Central memory CD8-positive, alpha-beta T cell (primary cell): Measurements from ENCODE around the gene DLK1.

Source experiments
- ATAC-seq: fragments of 150-1000 bp; cut with Tn5 transposase; replicated peaks from 2 replicates; pipeline ENCODE4 v1.10.0; 2022; ENCODE audit warnings: mild to moderate bottlenecking, moderate FRiP score, moderate number of reproducible peaks; ENCODE audit not compliant: poor library complexity, severe bottlenecking; ENCODE audit errors: extremely low read depth
- DNase-seq, 2 donors: peaks; one replicate each; pipeline ENCODE4 v3.0.0; 2021; ENCODE audit warnings: low spot score in 2 of 2
- H3K27ac Mint-ChIP-seq: one replicate; pipeline ENCODE4 v1.8.0; 2022; ENCODE audit warnings: low read depth, mild to moderate bottlenecking, moderate library complexity, mixed read lengths
- H3K27me3 Mint-ChIP-seq: one replicate; pipeline ENCODE4 v1.8.0; 2022; ENCODE audit warnings: mixed read lengths
- H3K36me3 Mint-ChIP-seq: one replicate; pipeline ENCODE4 v1.8.0; 2022; ENCODE audit warnings: mild to moderate bottlenecking, moderate library complexity, mixed read lengths; ENCODE audit not compliant: insufficient read depth
- H3K4me1 Mint-ChIP-seq: one replicate; pipeline ENCODE4 v1.8.0; 2022; ENCODE audit warnings: mixed read lengths
- H3K4me3 Mint-ChIP-seq: one replicate; pipeline ENCODE4 v1.8.0; 2022; ENCODE audit warnings: mild to moderate bottlenecking, moderate library complexity, mixed read lengths
- H3K9me3 Mint-ChIP-seq: one replicate; pipeline ENCODE4 v1.8.0; 2022; ENCODE audit warnings: mixed read lengths

DLK1 gene

GRCh38 chr14:100782516-100783320 lies 56.0 kb downstream of the DLK1 start:
- no peak overlapping the region for H3K27ac Mint-ChIP-seq
- DNase-seq (no peak), ATAC-seq (no peak)
- no peaks in the 10 kb centered on the region for H3K4me1 Mint-ChIP-seq
- no peaks in the 10 kb centered on the region for H3K9me3 Mint-ChIP-seq
- H3K4me3 Mint-ChIP-seq: no peak overlapping the region
- no peaks in the 10 kb centered on the region for H3K36me3 Mint-ChIP-seq
- peaks cover 32% of the 10 kb centered on the region for H3K27me3 Mint-ChIP-seq

GRCh38 chr14:100783630-100784370 lies 57.1 kb downstream of the DLK1 start:
- H3K9me3 Mint-ChIP-seq: no peaks in the 10 kb centered on the region
- peaks cover 39% of the 10 kb centered on the region for H3K27me3 Mint-ChIP-seq
- DNase-seq: no peak
- ATAC-seq: no peak
- no peak overlapping the region for H3K27ac Mint-ChIP-seq
- H3K4me1 Mint-ChIP-seq: no peaks in the 10 kb centered on the region
- H3K36me3 Mint-ChIP-seq: no peaks in the 10 kb centered on the region
- no peak overlapping the region for H3K4me3 Mint-ChIP-seq

- ATAC-seq (no peak), DNase-seq (no peak)
- no peaks in the 10 kb centered on the region for H3K9me3 Mint-ChIP-seq
- no peaks in the 10 kb centered on the region for H3K4me1 Mint-ChIP-seq
- no peaks in the 10 kb centered on the region for H3K36me3 Mint-ChIP-seq
- no peak overlapping the region for H3K4me3 Mint-ChIP-seq
- peaks cover 46% of the 10 kb centered on the region for H3K27me3 Mint-ChIP-seq
- no peak overlapping the region for H3K27ac Mint-ChIP-seq
These were observed 58.0 kb downstream of the DLK1 start for GRCh38 chr14:100784523-100785337.

- H3K27me3 Mint-ChIP-seq: peaks cover 42% of the 10 kb centered on the region
- no peak for ATAC-seq
- no peak overlapping the region for H3K27ac Mint-ChIP-seq
- H3K9me3 Mint-ChIP-seq: no peaks in the 10 kb centered on the region
- H3K4me3 Mint-ChIP-seq: no peak overlapping the region
- H3K36me3 Mint-ChIP-seq: no peaks in the 10 kb centered on the region
- no peak for DNase-seq
- no peaks in the 10 kb centered on the region for H3K4me1 Mint-ChIP-seq
These were observed 58.6 kb downstream of the DLK1 start for GRCh38 chr14:100785338-100785615.

GRCh38 chr14:100785626-100786025 lies 58.9 kb downstream of the DLK1 start:
- H3K4me1 Mint-ChIP-seq: no peaks in the 10 kb centered on the region
- no peak overlapping the region for H3K27ac Mint-ChIP-seq
- no peaks in the 10 kb centered on the region for H3K36me3 Mint-ChIP-seq
- ATAC-seq: no peak
- H3K9me3 Mint-ChIP-seq: no peaks in the 10 kb centered on the region
- no peak overlapping the region for H3K4me3 Mint-ChIP-seq
- DNase-seq: no peak
- peaks cover 40% of the 10 kb centered on the region for H3K27me3 Mint-ChIP-seq

GRCh38 chr14:100786131-100786530 lies 59.4 kb downstream of the DLK1 start:
- Mint-ChIP-seq H3K27me3 (peaks cover 41% of the 10 kb centered on the region), H3K36me3 (no peaks in the 10 kb centered on the region), H3K9me3 (no peaks in the 10 kb centered on the region), H3K4me3 (no peak overlapping the region), H3K4me1 (no peaks in the 10 kb centered on the region), H3K27ac (no peak overlapping the region)
- no peak for ATAC-seq
- DNase-seq: no peak

GRCh38 chr14:100786576-100787219 lies 60.0 kb downstream of the DLK1 start:
- H3K9me3 Mint-ChIP-seq: no peaks in the 10 kb centered on the region
- H3K36me3 Mint-ChIP-seq: no peaks in the 10 kb centered on the region
- H3K4me3 Mint-ChIP-seq: no peak overlapping the region
- DNase-seq (no peak), ATAC-seq (no peak)
- H3K27ac Mint-ChIP-seq: no peak overlapping the region
- peaks cover 45% of the 10 kb centered on the region for H3K27me3 Mint-ChIP-seq
- H3K4me1 Mint-ChIP-seq: no peaks in the 10 kb centered on the region

- Mint-ChIP-seq H3K4me3 (no peak overlapping the region), H3K9me3 (no peaks in the 10 kb centered on the region), H3K36me3 (no peaks in the 10 kb centered on the region), H3K27me3 (peaks cover 53% of the 10 kb centered on the region), H3K4me1 (no peaks in the 10 kb centered on the region), H3K27ac (no peak overlapping the region)
- no peak for ATAC-seq
- no peak for DNase-seq
These were observed 61.0 kb downstream of the DLK1 start for GRCh38 chr14:100787659-100788058.
